Measurements from ENCODE around the gene ALOXE3.
"Not testable (repeated sequence)": the region's sequence is repeated elsewhere in the genome, so short reads cannot be mapped to it uniquely, and the experiment has no call there.

Gene ALOXE3

GRCh38 chr17:8075081-8075480 lies 43.2 kb downstream of the ALOXE3 start:
- FAIRE-seq = no peak
- no peak for DNase-seq (ENCODE audit: insufficient read length, low spot score)

- FAIRE-seq = peak; percentile 13
- no peak for DNase-seq (ENCODE audit: insufficient read length, low spot score)
Measured at GRCh38 chr17:8074554-8074953, 43.8 kb downstream of the ALOXE3 start.

DNA sequence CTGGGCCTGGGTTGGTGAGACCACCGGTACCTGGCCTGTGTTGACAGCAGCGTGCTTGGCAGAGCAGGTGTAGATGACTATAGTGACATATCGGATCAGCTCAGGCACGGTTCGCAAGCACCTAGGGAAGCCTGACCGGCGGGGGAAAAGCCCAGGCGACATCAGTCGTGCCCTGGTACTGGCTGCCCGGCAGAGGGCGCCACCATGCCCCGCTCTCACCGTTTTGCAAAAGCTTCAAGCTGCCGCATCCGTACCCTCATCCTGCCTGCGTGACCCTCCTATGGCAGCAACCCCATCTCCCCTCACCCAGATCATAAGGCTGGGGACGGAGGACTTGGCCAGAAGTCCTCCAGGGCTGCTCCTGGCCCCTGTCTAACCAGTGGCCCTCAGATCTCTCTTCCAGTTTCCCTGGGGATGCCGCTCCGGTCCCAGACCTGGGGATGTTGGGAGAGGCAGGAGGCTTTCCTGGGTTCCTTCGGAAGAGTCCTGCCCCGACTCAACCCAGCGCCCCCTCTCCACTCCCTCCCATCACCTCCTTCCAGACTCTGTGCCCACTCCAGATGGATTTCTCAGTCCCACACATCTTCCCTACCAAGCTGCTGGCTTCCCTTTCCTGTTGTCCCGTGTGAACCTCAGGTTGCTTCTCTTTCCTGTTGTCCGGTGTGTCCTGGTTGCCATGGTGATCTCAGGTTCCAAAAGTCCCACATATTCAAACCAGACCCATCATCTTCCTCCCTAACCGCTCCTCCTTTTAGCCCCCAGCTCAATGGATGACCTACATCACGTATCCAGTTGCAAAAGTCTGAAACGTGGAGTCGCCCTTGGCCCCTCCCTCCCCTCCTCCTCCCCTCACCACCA lies 44.5 kb downstream of the ALOXE3 start:
- FAIRE-seq (peak; percentile 94), DNase-seq (ENCODE audit: insufficient read length, low spot score) (peak; percentile 88)

DNA sequence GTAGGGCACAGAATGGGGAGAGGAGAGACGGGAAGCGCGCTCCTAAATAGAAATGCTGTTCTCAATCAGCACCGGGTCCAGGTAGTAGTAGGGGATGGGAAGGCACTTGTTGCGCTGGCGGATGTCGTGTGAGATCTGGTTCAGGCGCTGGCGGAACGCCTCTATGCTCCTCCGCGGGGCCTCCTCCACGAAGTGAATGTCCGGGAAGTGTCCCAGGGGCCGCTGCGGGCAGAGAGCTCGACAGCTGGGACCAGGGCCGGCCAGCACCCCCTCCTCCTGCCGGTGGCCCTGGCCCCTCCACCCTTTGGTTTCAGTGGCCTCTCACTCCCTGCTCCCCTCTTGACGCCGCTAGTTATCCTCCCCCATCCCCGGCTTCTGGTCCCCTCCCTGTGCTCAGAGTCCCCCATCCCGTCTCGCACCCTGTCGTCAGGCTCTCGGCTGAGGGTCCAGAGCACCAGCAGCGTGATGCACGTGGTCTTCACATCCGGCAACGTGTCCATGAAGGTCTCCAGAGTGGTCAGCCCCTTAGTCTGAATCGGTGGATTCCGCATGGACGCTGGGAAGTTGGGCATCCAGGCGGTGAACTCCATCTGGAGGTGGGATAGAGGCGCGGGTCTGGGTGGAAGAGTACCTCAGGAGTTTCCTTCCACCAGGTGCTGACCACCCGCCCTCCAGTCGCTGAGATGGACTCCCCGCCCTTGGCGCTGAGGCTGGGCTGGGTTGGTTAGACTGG lies 45.4 kb downstream of the ALOXE3 start:
- no peak for FAIRE-seq
- no peak for DNase-seq (ENCODE audit: insufficient read length, low spot score)

DNA sequence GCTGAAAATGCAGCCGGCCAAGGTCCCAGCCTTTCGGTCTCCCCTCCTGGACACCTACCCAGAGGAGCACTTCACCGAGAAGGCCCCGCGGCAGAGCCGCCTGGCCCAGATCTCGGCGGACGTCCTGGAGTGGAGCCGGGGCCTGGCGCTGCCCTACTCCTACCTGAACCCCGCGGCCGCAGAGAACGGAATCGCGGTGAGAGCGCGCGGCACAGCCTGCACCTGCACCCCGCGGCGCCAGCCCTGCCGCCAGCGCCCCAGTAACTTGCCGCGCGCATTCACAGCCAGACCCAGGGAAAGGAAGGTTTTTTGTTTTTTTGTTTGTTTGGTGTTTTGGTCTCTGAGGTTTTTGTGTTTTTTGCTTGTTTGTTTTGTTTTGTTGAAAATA lies 46.0 kb downstream of the ALOXE3 start:
- DNase-seq (ENCODE audit: insufficient read length, low spot score) (no peak), FAIRE-seq (no peak)

GRCh38 chr17:8071496-8071895 lies 46.8 kb downstream of the ALOXE3 start:
- FAIRE-seq (no peak), DNase-seq (ENCODE audit: insufficient read length, low spot score) (no peak)

GRCh38 chr17:8069587-8069860 lies 48.8 kb downstream of the ALOXE3 start:
- DNase-seq (ENCODE audit: insufficient read length, low spot score) (no peak), FAIRE-seq (no peak)

- DNase-seq (ENCODE audit: insufficient read length, low spot score) (no peak), FAIRE-seq (no peak)
Measured at GRCh38 chr17:8068736-8069586, 49.4 kb downstream of the ALOXE3 start.

GRCh38 chr17:8067806-8068205 lies 50.5 kb downstream of the ALOXE3 start:
- FAIRE-seq = no peak
- DNase-seq (ENCODE audit: insufficient read length, low spot score) = no peak

DNA sequence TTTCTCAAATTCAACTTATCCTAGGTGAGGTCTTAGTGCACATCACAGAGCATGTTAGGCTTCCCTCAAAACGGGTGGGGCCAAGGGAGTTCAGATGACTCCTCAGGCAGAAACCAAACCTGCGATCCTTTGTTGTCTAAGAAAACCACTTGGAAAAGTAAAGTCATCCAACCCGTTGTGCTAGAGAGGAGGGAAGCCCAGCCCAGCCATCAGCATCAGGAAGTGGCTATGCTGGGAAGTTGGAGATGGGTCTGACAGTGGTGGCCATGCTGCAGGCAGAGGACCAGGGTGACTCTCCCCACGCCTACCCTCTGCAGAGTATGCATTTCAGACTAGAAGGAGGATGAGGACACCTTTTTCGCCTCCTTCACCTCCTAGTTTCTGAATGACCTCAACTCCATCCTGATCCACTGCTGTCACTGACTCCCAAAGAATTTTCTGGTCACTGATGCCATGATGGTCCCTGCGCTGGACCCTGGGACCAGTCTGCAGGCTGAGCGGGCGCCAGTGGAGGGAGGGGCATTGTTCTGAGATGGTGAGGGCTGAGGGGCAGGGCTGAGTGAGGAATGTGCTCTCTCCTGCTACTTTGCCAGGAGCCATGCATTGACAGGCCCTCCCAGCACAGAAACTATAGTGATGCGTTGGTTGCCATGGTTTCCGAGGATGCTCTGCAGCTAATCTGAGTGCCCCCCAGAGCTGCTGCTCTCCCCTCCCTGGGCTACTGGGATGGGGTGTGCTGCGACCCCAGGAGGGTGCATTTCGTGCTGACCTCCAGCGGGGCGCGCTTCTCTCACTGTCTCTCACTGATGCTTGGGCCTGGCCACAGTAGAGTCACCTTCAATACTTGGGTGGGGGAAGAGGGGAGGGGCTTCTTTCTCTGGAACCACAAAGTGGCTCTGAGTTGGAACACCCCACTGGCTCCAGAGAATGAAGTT lies 51.2 kb downstream of the ALOXE3 start:
- no peak for DNase-seq (ENCODE audit: insufficient read length, low spot score)
- FAIRE-seq = no peak

- FAIRE-seq = no peak
Measured at GRCh38 chr17:8064561-8065019, 53.7 kb downstream of the ALOXE3 start.

DNA sequence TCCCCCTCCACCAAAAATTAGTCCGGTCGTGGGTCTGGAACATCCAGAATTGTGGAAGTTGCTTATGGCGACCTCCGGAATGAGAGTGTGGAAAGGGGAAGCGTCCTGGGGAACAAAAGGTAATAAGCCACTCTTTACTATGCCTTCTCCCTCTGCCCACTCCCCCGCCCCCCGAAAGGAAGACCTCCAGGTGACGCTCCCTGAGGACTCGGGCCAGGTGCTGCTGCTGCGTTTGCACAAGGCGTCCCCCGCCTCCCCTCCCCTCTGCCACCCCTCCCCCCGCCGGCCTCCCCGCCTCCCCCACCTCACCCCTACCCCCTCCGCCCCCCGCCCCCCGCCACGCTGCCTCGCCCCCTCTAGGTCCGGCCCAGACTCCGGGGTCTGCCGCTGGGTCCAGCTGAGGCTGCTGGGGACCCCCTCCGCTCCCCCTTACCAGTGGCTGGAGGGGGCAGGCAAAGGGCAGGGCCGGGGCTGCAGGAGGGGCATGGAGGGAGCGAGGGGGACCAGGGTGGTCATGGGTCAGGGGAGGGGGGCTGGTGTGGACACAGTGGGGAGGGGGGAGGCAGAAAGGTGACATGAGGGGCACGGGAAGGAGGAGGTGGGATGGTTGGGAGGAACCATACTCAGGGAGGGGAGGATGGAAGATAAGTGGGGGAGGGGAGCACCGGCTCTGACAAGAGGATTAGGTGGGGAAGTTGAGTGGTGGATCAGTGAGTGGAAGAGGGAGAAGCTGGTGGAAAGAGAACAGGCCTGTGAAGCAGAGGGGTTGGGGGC lies 54.4 kb downstream of the ALOXE3 start:
- FAIRE-seq (no peak), DNase-seq (ENCODE audit: insufficient read length, low spot score) (no peak)

More at GRCh38 chr17:8064561-8065019, 53.7 kb downstream of the ALOXE3 start:
- no peak for DNase-seq (ENCODE audit: insufficient read length, low spot score)

GRCh38 chr17:8062807-8063483 lies 55.4 kb downstream of the ALOXE3 start:
- FAIRE-seq = no peak
- DNase-seq (ENCODE audit: insufficient read length, low spot score) = no peak

GRCh38 chr17:8062435-8062806 lies 55.9 kb downstream of the ALOXE3 start:
- FAIRE-seq (peak; percentile 9), DNase-seq (ENCODE audit: insufficient read length, low spot score) (no peak)

GRCh38 chr17:8061851-8062250 lies 56.5 kb downstream of the ALOXE3 start:
- not testable (repeated sequence) for DNase-seq (ENCODE audit: insufficient read length, low spot score); FAIRE-seq

GRCh38 chr17:8060274-8060673 lies 58.0 kb downstream of the ALOXE3 start:
- DNase-seq (ENCODE audit: insufficient read length, low spot score) (peak; percentile 76), FAIRE-seq (no peak)

DNA sequence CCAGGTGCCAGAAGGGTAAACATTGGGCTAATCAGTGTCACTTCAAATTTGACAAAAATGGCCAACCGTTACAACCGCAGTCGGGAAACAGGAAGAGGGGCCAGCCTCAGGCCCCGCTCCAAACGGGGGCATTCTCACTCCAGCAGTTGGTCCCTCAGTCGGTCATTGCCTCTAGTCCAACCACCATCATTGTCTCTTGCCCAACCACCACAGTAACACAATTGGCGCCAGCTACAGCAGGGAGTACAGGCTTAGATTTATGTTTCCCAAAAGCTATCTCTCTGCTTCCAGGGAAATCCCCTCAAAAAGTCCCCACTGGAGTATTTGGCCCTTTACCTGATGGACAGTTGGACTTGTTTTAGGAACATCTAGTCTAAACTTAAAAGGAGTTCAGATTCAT lies 59.2 kb downstream of the ALOXE3 start:
- FAIRE-seq = no peak

DNA sequence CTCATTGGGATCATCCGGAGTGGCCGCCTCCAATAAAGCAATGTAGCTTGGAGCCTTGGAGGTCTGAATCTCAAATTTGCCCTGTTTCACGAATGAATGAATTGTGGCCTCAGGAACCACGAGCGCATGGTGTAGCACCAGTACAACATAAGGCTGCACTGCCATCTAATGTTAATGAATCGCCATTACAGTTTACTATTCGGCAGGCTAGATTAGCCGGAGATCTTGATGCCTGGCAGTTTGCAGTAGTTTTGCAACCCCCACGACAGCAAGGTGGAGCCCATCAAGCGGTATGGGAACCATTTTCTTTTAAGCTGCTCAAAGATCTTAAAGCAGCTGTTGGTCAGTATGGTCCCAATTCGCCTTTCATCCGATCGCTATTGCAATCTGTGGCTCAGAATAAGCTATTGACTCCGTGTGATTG lies 60.6 kb downstream of the ALOXE3 start:
- FAIRE-seq = peak; percentile 96
- DNase-seq (ENCODE audit: insufficient read length, low spot score) = peak; percentile 87

More for the DNA sequence above, 59.2 kb downstream of the ALOXE3 start:
- no peak for DNase-seq (ENCODE audit: insufficient read length, low spot score)
